ENCODE results near the gene TNNC1.

TNNC1 gene

DNA sequence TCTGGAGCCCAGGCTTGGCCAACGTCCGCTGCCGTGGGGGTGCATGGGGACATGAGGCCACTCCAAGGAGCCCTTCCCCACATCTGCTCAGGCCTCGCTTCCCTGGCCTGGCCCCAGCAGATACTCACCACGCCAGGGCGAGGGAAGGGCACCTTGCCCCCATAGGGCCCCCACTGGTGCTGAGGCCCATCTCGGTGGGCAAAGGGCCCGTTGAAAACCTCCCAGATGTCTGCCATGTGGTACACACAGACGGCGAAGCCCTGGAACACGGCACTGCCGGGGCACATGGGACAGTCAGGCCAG is 13.6 kb downstream of the TNNC1 start:
- H3K4me3 ChIP-seq (ENCODE audit: low read depth, low read length): no peak overlapping the region
- TF ChIP-seq, protein P1, sequence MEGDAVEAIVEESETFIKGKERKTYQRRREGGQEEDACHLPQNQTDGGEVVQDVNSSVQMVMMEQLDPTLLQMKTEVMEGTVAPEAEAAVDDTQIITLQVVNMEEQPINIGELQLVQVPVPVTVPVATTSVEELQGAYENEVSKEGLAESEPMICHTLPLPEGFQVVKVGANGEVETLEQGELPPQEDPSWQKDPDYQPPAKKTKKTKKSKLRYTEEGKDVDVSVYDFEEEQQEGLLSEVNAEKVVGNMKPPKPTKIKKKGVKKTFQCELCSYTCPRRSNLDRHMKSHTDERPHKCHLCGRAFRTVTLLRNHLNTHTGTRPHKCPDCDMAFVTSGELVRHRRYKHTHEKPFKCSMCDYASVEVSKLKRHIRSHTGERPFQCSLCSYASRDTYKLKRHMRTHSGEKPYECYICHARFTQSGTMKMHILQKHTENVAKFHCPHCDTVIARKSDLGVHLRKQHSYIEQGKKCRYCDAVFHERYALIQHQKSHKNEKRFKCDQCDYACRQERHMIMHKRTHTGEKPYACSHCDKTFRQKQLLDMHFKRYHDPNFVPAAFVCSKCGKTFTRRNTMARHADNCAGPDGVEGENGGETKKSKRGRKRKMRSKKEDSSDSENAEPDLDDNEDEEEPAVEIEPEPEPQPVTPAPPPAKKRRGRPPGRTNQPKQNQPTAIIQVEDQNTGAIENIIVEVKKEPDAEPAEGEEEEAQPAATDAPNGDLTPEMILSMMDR (IDR thresholded peaks at IDR 0.05; ENCODE audit: low read depth, low read length): no peak

DNA sequence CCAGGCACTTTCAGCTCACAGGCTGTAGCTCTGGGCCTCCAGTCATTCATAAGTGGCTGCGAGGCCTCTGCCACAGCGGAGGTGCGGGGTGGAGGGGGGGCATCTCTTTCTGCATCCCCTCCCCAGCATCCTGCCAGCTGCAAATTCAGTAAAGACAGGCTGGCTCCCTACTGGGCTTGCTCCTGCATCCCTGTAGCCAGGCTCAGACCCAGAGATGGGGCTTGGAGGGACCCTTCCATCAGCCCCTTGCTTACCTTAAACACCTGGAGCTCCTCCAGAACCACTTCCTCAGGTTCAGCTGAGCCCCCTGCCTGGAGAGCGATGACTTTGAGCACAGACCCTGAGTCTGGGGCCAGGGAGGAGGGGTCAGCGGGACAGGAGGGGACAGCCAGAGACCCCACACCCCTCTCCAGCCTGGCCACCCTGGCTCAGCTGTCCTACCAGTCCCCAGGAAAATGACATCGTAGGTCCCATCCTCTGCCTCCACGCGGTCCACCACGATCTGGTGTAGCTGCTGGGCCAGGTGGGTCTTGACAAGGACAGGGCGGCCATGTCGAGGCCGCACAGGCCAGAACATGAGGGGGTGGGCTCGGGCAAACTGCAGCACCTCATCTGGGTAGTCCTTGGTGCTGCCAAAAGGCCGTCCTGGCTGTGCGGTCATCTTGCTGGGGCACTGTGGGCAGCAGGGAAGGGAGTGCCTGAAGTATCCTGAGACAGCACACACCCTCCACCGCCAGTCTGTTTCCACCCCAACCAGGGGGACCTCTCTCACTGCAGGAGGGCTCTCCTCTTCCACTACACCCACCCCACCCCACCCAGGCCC is 14.2 kb downstream of the TNNC1 start:
- TF ChIP-seq, protein P1 (IDR thresholded peaks at IDR 0.05; ENCODE audit: low read depth, low read length): no peak

DNA sequence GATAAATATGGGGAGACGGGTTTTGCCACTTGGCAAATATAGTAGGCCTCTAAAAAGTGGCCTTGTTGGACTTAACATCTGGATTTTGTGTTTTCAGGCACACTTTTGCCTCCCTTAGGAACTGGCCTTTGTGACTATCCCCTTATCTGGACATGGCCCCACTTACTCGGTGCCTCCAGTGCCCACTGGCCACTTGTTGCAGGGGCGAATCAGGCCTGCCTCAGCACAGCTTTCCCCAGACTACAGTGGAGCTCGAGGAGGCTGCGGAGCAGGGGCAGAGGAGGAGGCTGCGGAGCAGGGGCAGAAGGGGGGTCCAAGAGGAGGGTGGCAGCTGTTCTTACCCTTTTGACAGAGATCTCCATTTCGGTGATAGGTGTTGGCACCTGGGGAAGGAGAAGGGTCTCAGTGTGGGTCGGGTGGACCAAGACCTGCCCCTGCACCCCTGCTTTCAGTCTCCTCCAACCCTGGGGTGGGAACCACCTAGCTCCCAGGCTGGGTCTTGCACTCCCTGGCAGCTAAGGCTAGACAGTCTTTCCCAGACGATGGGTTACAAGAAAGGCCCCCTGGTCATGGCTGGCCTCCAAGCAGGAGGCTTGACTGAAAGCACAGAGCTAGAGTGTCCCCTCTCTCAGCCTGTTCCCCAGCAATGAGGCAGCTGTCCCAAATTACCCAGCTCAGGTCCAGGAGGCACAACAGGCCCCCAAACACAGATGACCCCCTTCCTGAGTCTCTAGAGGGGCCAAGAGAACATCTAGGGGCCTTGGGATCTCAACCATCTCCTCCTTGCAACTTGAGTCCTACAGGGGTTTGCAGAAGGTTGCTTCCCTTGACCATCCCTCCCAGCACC is 15.0 kb downstream of the TNNC1 start:
- no peak overlapping the region for H3K4me3 ChIP-seq (ENCODE audit: low read depth, low read length)
- TF ChIP-seq, protein P1 (IDR thresholded peaks at IDR 0.05; ENCODE audit: low read depth, low read length): no peak

More for the DNA sequence above, 14.2 kb downstream of the TNNC1 start:
- no peak overlapping the region for H3K4me3 ChIP-seq (ENCODE audit: low read depth, low read length)

DNA sequence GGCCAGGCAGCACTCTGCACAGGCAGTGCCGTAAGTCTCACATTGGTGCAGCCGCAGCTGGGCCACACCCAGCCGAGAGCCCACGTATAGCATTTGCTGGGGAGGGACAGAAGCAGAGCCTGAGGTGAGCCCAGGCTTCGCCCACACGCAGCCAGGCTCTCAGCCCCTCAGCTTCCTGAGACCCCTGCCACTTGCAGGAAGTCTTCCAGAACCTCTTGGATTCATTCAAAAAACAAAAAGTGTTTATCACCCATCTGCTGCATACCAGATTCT is 15.8 kb downstream of the TNNC1 start:
- TF ChIP-seq, protein P1 (IDR thresholded peaks at IDR 0.05; ENCODE audit: low read depth, low read length): no peak

DNA sequence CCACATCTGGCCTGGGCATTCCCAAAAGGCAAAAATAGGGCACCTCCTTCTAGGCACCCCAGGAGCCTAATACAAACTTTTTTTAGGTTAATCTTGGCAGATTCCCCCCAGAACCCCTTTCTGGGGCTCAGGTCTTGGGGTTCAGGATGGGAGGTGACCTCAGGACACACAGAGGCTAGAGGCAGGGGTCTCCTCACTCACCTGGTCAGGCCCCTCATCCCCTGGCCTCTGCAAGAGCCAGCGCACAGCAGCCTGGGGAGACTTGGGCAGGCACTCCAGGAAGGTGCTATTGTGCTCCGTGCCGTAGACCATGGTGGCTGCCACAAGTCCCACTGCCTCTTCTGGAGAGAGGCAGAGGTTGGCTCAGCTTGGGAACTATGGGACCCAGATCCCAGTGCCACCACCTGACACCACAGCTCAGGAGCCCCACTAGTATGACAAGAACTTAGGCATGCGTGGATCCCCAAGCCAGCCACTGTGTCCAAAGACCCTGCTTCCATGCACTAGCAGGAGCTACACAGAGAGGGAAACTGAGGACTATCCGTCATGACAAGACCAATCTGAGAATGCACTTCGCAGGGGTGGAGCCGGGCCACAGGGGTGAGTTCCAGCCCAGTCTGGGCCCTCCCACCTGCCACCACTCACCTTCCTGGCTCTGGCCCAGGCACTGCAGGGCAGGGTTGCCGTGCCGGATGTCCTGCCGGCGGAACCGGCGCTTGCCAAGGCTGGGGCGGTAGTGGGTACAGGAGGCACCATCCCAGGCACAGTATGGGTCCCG is 16.3 kb downstream of the TNNC1 start:
- TF ChIP-seq, protein P1 (IDR thresholded peaks at IDR 0.05; ENCODE audit: low read depth, low read length): no peak
- H3K4me3 ChIP-seq (ENCODE audit: low read depth, low read length): no peak overlapping the region

More for the DNA sequence above, 15.8 kb downstream of the TNNC1 start:
- no peak overlapping the region for H3K4me3 ChIP-seq (ENCODE audit: low read depth, low read length)

DNA sequence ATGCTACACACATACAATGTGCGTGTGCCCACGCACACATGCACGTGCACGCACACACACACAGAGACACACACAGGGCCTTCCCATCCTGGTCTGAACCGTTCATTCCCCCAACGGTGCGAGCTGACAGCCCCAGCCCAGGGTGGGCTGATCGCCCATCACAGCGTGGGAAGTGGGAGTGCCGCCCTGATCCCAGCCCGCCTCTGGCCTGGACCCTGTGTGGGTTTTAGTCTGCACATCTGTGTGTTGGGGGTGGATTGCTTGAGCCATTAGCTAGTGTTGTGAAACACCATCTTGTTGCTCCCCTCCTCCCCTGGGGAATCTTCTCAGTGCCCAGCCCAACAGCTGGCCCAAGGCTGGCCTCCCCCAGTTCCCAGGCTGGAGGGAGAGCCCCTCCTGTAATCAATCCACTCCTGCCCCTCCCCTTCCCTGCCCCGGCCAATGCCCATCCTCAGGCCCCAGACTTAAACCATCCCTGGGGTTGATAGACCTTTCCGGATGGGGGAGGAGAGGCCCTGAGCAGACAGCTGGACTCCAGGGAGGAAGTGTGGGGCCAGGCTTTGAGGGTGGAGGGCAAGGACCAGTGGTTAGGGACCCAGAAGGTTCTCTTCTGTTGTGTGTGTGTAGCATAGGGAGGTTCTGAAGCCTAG is 17.2 kb downstream of the TNNC1 start:
- TF ChIP-seq, protein P1 (IDR thresholded peaks at IDR 0.05; ENCODE audit: low read depth, low read length): no peak

More for the DNA sequence above, 17.2 kb downstream of the TNNC1 start:
- no peak overlapping the region for H3K4me3 ChIP-seq (ENCODE audit: low read depth, low read length)
